Spleen (tissue), 11 donors: Measurements from ENCODE around the gene SESTD1. TPM values are rescaled to one million over a fixed set of nuclear protein-coding genes. Genes with fewer than 3 reads are reported as not detected.
A peak's percentile ranks its signal among the peaks of the same experiment; 100 is the strongest.

Source experiments
- DNase-seq: peaks from one replicate; pipeline ENCODE4 v3.0.0-alpha.2; 2020
- H3K27ac ChIP-seq, 8 donors: fragments of 200-600 bp; sonication (generic) in 7 of 8; 1 replicate in 4 of 8; 2 replicates in 4 of 8; pipeline versions ENCODE4 v1.5.0 to v1.8.0; 2016 to 2021; ENCODE audit warnings: inconsistent platforms in 4 of 8, mild to moderate bottlenecking in 4 of 8, moderate library complexity in 1 of 8
- H3K27me3 ChIP-seq, 7 donors: fragments of 200-600 bp; sonication (generic) in 6 of 7; replicated peaks in 1 of 7; 1 replicate in 4 of 7; 2 replicates in 3 of 7; pipeline versions ENCODE4 v1.5.0 to v1.8.0; 2016 to 2021; ENCODE audit warnings: inconsistent platforms in 3 of 7, mild to moderate bottlenecking in 1 of 7
- H3K36me3 ChIP-seq, 6 donors: fragments of 200-600 bp; sonication (generic) in 5 of 6; 1 replicate in 4 of 6; 2 replicates in 2 of 6; pipeline versions ENCODE4 v1.5.0 to v1.8.0; 2016 to 2021; ENCODE audit warnings: inconsistent platforms in 2 of 6
- H3K4me1 ChIP-seq, 6 donors: fragments of 200-600 bp; sonication (generic) in 5 of 6; 1 replicate in 3 of 6; 2 replicates in 3 of 6; pipeline versions ENCODE4 v1.5.0 to v1.8.0; 2016 to 2021; ENCODE audit warnings: inconsistent platforms in 3 of 6
- H3K4me3 ChIP-seq, 8 donors: fragments of 200-600 bp; sonication (generic) in 7 of 8; 1 replicate in 4 of 8; 2 replicates in 4 of 8; pipeline versions ENCODE4 v1.5.0 to v1.8.0; 2016 to 2021; ENCODE audit warnings: inconsistent platforms in 4 of 8, mild to moderate bottlenecking in 4 of 8, moderate library complexity in 2 of 8
- H3K9me3 ChIP-seq, 8 donors: fragments of 200-600 bp; sonication (generic) in 7 of 8; 1 replicate in 4 of 8; 2 replicates in 4 of 8; pipeline versions ENCODE4 v1.5.0 to v1.8.0; 2016 to 2021; ENCODE audit warnings: inconsistent platforms in 4 of 8
- CTCF ChIP-seq, 11 experiments: fragments of 200-600 bp in 7 of 11; fragments of 450-650 bp in 4 of 11; sonication (generic) in 4 of 11; IDR thresholded peaks in 8 of 11; conservative IDR thresholded peaks in 3 of 11; 1 replicate in 7 of 11; 2 replicates in 4 of 11; pipeline versions ENCODE4 v1.4.0 to v1.8.0; 2016 to 2021; ENCODE audit warnings: antibody characterized with exemption in 11 of 11, inconsistent platforms in 4 of 11, mild to moderate bottlenecking in 1 of 11
- POLR2A ChIP-seq, 3 donors: fragments of 450-650 bp; IDR thresholded peaks; one replicate each; pipeline ENCODE4 v1.5.1; 2017; ENCODE audit warnings: antibody characterized with exemption in 3 of 3, mild to moderate bottlenecking in 1 of 3
- POLR2AphosphoS5 ChIP-seq, 3 donors: sonication (generic); formaldehyde crosslinking; IDR thresholded peaks; one replicate each; pipeline ENCODE4 v1.5.1; 2017; ENCODE audit warnings: antibody characterized with exemption in 3 of 3
- WGBS, 5 donors: extraction: QIAGEN DNeasy Blood & Tissue Kit in 3 of 5; methylation state at CpG; one replicate each; pipeline versions ENCODE4 v1.1.5 to v1.1.7; 2013 to 2018; 5-methylcytosine and 5-hydroxymethylcytosine counted together
- intact Hi-C: fragments of 100-400 bp; cut with DNase I; formaldehyde crosslinking; loops from one replicate; pipeline ENCODE4 v1.15.0; 2023; ENCODE audit warnings: low total_unique reads
- polyA plus RNA-seq, 3 donors: library from polyadenylated mRNA; stranded (reverse); fragments of 200-250 nt; gene quantifications; one replicate each; pipeline ENCODE4 v1.2.1, GENCODE V29; 2013
- total RNA-seq, 7 donors: library from RNA; depleted of rRNA in 3 of 7; stranded (reverse); fragments of >200 nt in 3 of 7; fragmentation: NEBNext Ultra II Directional in 4 of 7; extraction: Animal tissue kit (Norgen Biotek cat#: 25700) in 4 of 7; gene quantifications; one replicate each; pipeline versions ENCODE4 v1.1.0 to v1.2.1, GENCODE V29; 2016 to 2021
- donor health status: healthy with polysubstance abuse.
- donor health status: DM: no; HTN: no; CAD: no; lungs with moderate emphysema.
- donor health status: DM: no; HTN: no; CAD: no.
- donor health status: Bipolar disorder and iron deficiency.
- donor health status: healthy.
- donor health status: DM: no; HTN: no; CAD: no.
- donor health status: DM: yes; HTN: yes; CAD: no.

SESTD1 gene
- total and polyA plus RNA-seq, 10 donors, result 5.5 to 51.7 (median 24.1) TPM

- intact Hi-C loops, result no loop called here
- Histone ChIP-seq H3K9me3 (no peaks in the 10 kb centered on the region), H3K4me1 (peaks cover 0 to 16% (median 1%) of the 10 kb centered on the region in 6 donors), H3K27me3 (no peaks in the 10 kb centered on the region), H3K4me3 (no peak overlapping the region), H3K36me3 (peaks cover 0 to 51% (median 0%) of the 10 kb centered on the region in 6 donors), H3K27ac (no peak overlapping the region)
- 68 to 79% (median 70%) methylated on average over 3 of the region's 3 CpGs for WGBS, 5 donors
- TF ChIP-seq CTCF (IDR thresholded peaks at IDR 0.05 in 8 of 11, conservative IDR thresholded peaks at IDR 0.05 in 3 of 11) (no peak), POLR2A (IDR thresholded peaks at IDR 0.05) (no peak), POLR2AphosphoS5 (IDR thresholded peaks at IDR 0.05) (no peak)
- no peak for DNase-seq
These were observed 83.6 kb downstream of the SESTD1 start for GRCh38 chr2:179181002-179181401.

- H3K27ac ChIP-seq, result no peak overlapping the region
- H3K27me3 ChIP-seq, result no peaks in the 10 kb centered on the region
- no peak for DNase-seq
- H3K36me3 ChIP-seq, result peaks cover 0 to 58% (median 3%) of the 10 kb centered on the region in 6 donors
- intact Hi-C loops, result no loop called here
- no peaks in the 10 kb centered on the region for H3K9me3 ChIP-seq
- no peak overlapping the region for H3K4me3 ChIP-seq
- no peak for TF ChIP-seq POLR2AphosphoS5 (IDR thresholded peaks at IDR 0.05)
- no peak for TF ChIP-seq POLR2A (IDR thresholded peaks at IDR 0.05)
- peaks cover 0 to 16% (median 1%) of the 10 kb centered on the region in 6 donors for H3K4me1 ChIP-seq
- WGBS, 5 donors, result 79 to 92% (median 87%) methylated on average over 2 of the region's 2 CpGs
These were observed 84.4 kb downstream of the SESTD1 start for GRCh38 chr2:179180242-179180641.

GRCh38 chr2:179179719-179180118, 84.9 kb downstream of the SESTD1 start:
- intact Hi-C loops, result no loop called here
- 92 to 99% (median 97%) methylated on average over 2 of the region's 2 CpGs for WGBS, 5 donors
- Histone ChIP-seq H3K9me3 (no peaks in the 10 kb centered on the region), H3K36me3 (peaks cover 0 to 63% (median 3%) of the 10 kb centered on the region in 6 donors), H3K4me3 (no peak overlapping the region), H3K27ac (no peak overlapping the region), H3K27me3 (no peaks in the 10 kb centered on the region), H3K4me1 (peaks cover 0 to 16% (median 1%) of the 10 kb centered on the region in 6 donors)
- TF ChIP-seq POLR2AphosphoS5 (IDR thresholded peaks at IDR 0.05), result peak in 1 of 3 donors; percentile 7
- no peak for TF ChIP-seq POLR2A (IDR thresholded peaks at IDR 0.05)
- DNase-seq, result no peak

GRCh38 chr2:179177694-179178093, 86.9 kb downstream of the SESTD1 start:
- H3K9me3 ChIP-seq, result no peaks in the 10 kb centered on the region
- H3K36me3 ChIP-seq, result peaks cover 0 to 78% (median 3%) of the 10 kb centered on the region in 6 donors
- H3K4me3 ChIP-seq, result no peak overlapping the region
- intact Hi-C loops, result no loop called here
- H3K27ac ChIP-seq, result no peak overlapping the region
- peaks cover 0 to 16% (median 1%) of the 10 kb centered on the region in 6 donors for H3K4me1 ChIP-seq
- no peak for TF ChIP-seq POLR2AphosphoS5 (IDR thresholded peaks at IDR 0.05)
- TF ChIP-seq POLR2A (IDR thresholded peaks at IDR 0.05), result no peak
- TF ChIP-seq CTCF (IDR thresholded peaks at IDR 0.05 in 8 of 11, conservative IDR thresholded peaks at IDR 0.05 in 3 of 11), result no peak
- DNase-seq, result no peak
- WGBS, 5 donors, result 89 to 100% (median 95%) methylated on average over 1 of the region's 1 CpG
- H3K27me3 ChIP-seq, result no peaks in the 10 kb centered on the region

- H3K9me3 ChIP-seq, result no peaks in the 10 kb centered on the region
- H3K4me3 ChIP-seq, result no peak overlapping the region
- H3K36me3 ChIP-seq, result peaks cover 0 to 57% (median 3%) of the 10 kb centered on the region in 6 donors
- H3K27ac ChIP-seq, result no peak overlapping the region
- TF ChIP-seq CTCF (IDR thresholded peaks at IDR 0.05 in 8 of 11, conservative IDR thresholded peaks at IDR 0.05 in 3 of 11), result no peak
- TF ChIP-seq POLR2A (IDR thresholded peaks at IDR 0.05), result no peak
- intact Hi-C loops, result no loop called here
- peaks cover 0 to 17% (median 0%) of the 10 kb centered on the region in 6 donors for H3K4me1 ChIP-seq
- no peaks in the 10 kb centered on the region for H3K27me3 ChIP-seq
- 91 to 98% (median 96%) methylated on average over 1 of the region's 1 CpG for WGBS, 5 donors
- DNase-seq, result no peak
These were observed 90.4 kb downstream of the SESTD1 start for GRCh38 chr2:179174240-179174639.
